Naive thymus-derived CD8-positive, alpha-beta T cell (primary cell): ENCODE data around the gene KAT2B. TPM values are rescaled to one million over a fixed set of nuclear protein-coding genes. Genes with fewer than 3 reads are reported as not detected.
"Not testable (repeated sequence)": the region's sequence is repeated elsewhere in the genome, so short reads cannot be mapped to it uniquely, and the experiment has no call there.

Experiments used
- ATAC-seq, 2 donors: fragments of 150-1000 bp; cut with Tn5 transposase in 1 of 2; sonication (Bioruptor Pico), chemical (Tn5 transposase) in 1 of 2; 1 replicate in 1 of 2; 2 replicates in 1 of 2; pipeline ENCODE4 v1.10.0; 2021; ENCODE audit warnings: mild to moderate bottlenecking in 2 of 2, moderate library complexity in 2 of 2
- POLR2A ChIA-PET: fragments of 350-600 bp; sonication (Branson Sonifier 250); formaldehyde crosslinking; loops from one replicate; lab custom pipeline; 2021; ENCODE audit warnings: antibody characterized with exemption; lab: Charles Lee
- DNase-seq, 10 donors: peaks; one replicate each; pipeline versions ENCODE4 v3.0.0 to v3.0.0-alpha.2; 2020 to 2022
- H3K27ac Mint-ChIP-seq, 10 donors: one replicate each; pipeline ENCODE4 v1.8.0; 2020 to 2022; ENCODE audit warnings: mild to moderate bottlenecking in 10 of 10, mixed read lengths in 10 of 10, moderate library complexity in 4 of 10, inconsistent platforms in 1 of 10
- H3K27me3 Mint-ChIP-seq, 5 donors: one replicate each; pipeline ENCODE4 v1.8.0; 2021 to 2022; ENCODE audit warnings: mixed read lengths in 5 of 5
- H3K36me3 Mint-ChIP-seq, 3 donors: one replicate each; pipeline ENCODE4 v1.8.0; 2020 to 2022; ENCODE audit warnings: mixed read lengths in 3 of 3, mild to moderate bottlenecking in 2 of 3, inconsistent platforms in 1 of 3
- H3K4me1 Mint-ChIP-seq, 4 donors: one replicate each; pipeline ENCODE4 v1.8.0; 2021 to 2022; ENCODE audit warnings: mixed read lengths in 4 of 4
- H3K4me3 Mint-ChIP-seq, 10 donors: one replicate each; pipeline ENCODE4 v1.8.0; 2020 to 2022; ENCODE audit warnings: mild to moderate bottlenecking in 10 of 10, mixed read lengths in 10 of 10, moderate library complexity in 6 of 10, inconsistent platforms in 1 of 10
- H3K9me3 Mint-ChIP-seq, 9 donors: one replicate each; pipeline ENCODE4 v1.8.0; 2020 to 2022; ENCODE audit warnings: mixed read lengths in 9 of 9, mild to moderate bottlenecking in 3 of 9, inconsistent platforms in 1 of 9, moderate library complexity in 1 of 9
- polyA plus RNA-seq, 3 donors: library from polyadenylated mRNA; unstranded; fragments of 300-500 nt; fragmentation: Illumina TruSeq; gene quantifications; one replicate each; pipeline ENCODE4 v1.2.3, GENCODE V29; 2021
- total RNA-seq, 8 experiments: library from RNA in 2 of 8; stranded (reverse) in 2 of 8; gene quantifications; one replicate each; pipeline ENCODE4 v1.2.3 and lab custom pipeline; 2021 to 2026

Gene KAT2B
- total and polyA plus RNA-seq, 5 experiments from 2014 or later: 2.9 to 60.2 (median 5.9) TPM

DNA sequence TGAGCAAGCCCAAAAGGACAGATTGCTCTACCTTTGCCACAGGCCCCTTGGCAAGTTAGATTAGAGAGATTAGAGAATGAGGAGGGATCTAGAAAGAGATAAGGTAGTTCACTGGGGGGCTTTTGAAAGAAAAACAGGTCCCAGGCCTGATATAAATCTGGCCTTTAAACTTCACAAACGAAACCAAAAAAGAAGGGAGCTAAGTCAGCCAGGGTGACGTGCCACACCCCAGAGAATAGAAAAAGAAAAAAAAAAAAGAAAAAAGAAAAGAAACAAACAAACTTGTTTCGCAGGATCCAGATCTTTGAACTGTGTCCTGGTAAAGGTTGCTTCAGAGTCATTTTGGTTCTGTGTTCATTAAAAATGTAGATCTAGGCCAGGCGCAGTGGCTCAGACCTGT lies 3.6 kb downstream of the KAT2B start:
- H3K4me1 Mint-ChIP-seq: peaks cover 28 to 77% (median 68%) of the 10 kb centered on the region in 4 donors
- no peaks in the 10 kb centered on the region for H3K27me3 Mint-ChIP-seq
- H3K27ac Mint-ChIP-seq: peak overlapping the region; percentile 93 to 97 (median 95)
- H3K9me3 Mint-ChIP-seq: no peaks in the 10 kb centered on the region
- POLR2A ChIA-PET: interaction anchor here (0.9 to 1.8 kb wide), 2 partner anchors 98 to 142 kb away, joined by 3 to 11 read pairs; partner anchors contain the start of gene SGO1
- H3K4me3 Mint-ChIP-seq: peak overlapping the region; percentile 86 to 99 (median 96)
- ATAC-seq (no peak), DNase-seq (peak in 2 of 10 donors; percentile 36)
- peaks cover 0 to 3% (median 2%) of the 10 kb centered on the region in 3 donors for H3K36me3 Mint-ChIP-seq

DNA sequence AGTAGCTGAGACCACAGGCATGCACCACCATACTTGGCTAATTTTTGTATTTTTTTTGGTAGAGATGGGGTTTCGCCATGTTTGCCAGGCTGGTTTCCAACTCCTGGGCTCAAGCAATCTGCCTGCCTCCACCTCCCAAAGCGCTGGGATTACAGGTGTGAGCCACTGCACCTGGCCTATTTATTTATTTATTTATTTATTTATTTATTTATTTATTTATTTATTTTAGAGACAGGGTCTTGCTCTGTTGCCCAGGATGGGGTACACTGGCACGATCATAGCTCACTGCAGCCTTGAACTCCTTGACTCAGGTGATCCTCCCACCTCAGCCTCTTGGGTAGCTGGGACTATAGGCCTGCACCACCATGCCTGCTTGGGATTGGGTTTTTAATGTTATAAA lies 4.9 kb downstream of the KAT2B start:
- POLR2A ChIA-PET: interaction anchor here (0.6 kb wide), 1 partner anchor 62 kb away, joined by 4 read pairs; no protein-coding TSS in a partner anchor
- H3K4me3 Mint-ChIP-seq, H3K9me3 Mint-ChIP-seq, DNase-seq, ATAC-seq, H3K36me3 Mint-ChIP-seq, H3K27me3 Mint-ChIP-seq: not testable (repeated sequence)
- H3K27ac Mint-ChIP-seq: peak overlapping the region in 2 of 10 donors; percentile 60 to 96
- peaks cover 30 to 88% (median 75%) of the 10 kb centered on the region in 4 donors for H3K4me1 Mint-ChIP-seq

- DNase-seq (no peak), ATAC-seq (no peak)
- Mint-ChIP-seq H3K36me3 (peaks cover 0 to 9% (median 3%) of the 10 kb centered on the region in 3 donors), H3K27ac (peak overlapping the region in 2 of 10 donors; percentile 5 to 72), H3K9me3 (no peaks in the 10 kb centered on the region), H3K27me3 (no peaks in the 10 kb centered on the region), H3K4me1 (peaks cover 32 to 97% (median 83%) of the 10 kb centered on the region in 4 donors), H3K4me3 (no peak overlapping the region)
- POLR2A ChIA-PET: no interaction called here
Measured at GRCh38 chr3:20046556-20046955, 6.3 kb downstream of the KAT2B start.

DNA sequence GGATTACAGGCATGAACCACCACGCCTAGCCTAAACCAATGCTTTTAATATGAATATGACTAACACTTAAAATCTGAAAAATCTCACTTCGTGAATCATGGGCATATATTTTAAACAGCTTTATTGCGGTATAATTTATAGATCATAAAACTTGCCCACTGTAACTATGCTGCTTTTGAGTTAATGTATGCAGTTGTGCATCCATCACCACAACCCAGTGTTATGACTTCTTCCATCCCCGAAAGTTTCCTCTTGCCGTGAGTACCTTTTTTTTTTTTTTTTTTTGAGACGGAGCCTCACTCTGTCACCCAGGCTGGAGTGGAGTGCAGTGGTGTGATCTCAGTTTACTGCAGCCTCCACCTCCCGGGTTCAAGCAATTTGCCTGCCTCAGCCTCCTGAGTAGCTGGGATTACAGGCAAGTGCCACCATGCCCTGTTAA lies 7.1 kb downstream of the KAT2B start:
- no peak for ATAC-seq
- peak overlapping the region in 4 of 10 donors; percentile 10 to 28 (median 16) for H3K4me3 Mint-ChIP-seq
- no peaks in the 10 kb centered on the region for H3K9me3 Mint-ChIP-seq
- DNase-seq: no peak
- peaks cover 25 to 97% (median 82%) of the 10 kb centered on the region in 4 donors for H3K4me1 Mint-ChIP-seq
- peak overlapping the region in 4 of 10 donors; percentile 15 to 69 (median 48) for H3K27ac Mint-ChIP-seq
- H3K27me3 Mint-ChIP-seq: no peaks in the 10 kb centered on the region
- POLR2A ChIA-PET: interaction anchor here (0.7 kb wide), 1 partner anchor 74 kb away, joined by 5 read pairs; no protein-coding TSS in a partner anchor
- peaks cover 0 to 9% (median 3%) of the 10 kb centered on the region in 3 donors for H3K36me3 Mint-ChIP-seq

GRCh38 chr3:20047976-20048883 lies 8.0 kb downstream of the KAT2B start:
- no peak for DNase-seq
- Mint-ChIP-seq H3K27me3 (no peaks in the 10 kb centered on the region), H3K36me3 (peaks cover 0 to 9% (median 3%) of the 10 kb centered on the region in 3 donors), H3K4me1 (peaks cover 25 to 97% (median 82%) of the 10 kb centered on the region in 4 donors), H3K27ac (peak overlapping the region in 3 of 10 donors; percentile 19 to 62 (median 33)), H3K4me3 (peak overlapping the region in 3 of 10 donors; percentile 3 to 28 (median 24)), H3K9me3 (no peaks in the 10 kb centered on the region)
- POLR2A ChIA-PET: no interaction called here
- no peak for ATAC-seq

GRCh38 chr3:20051123-20051806 lies 11.0 kb downstream of the KAT2B start:
- peak overlapping the region in 5 of 10 donors; percentile 36 to 85 (median 63) for H3K27ac Mint-ChIP-seq
- ATAC-seq (peak in 1 of 2 donors; percentile 38), DNase-seq (no peak)
- no peak overlapping the region for H3K4me3 Mint-ChIP-seq
- peaks cover 0 to 9% (median 3%) of the 10 kb centered on the region in 3 donors for H3K36me3 Mint-ChIP-seq
- H3K9me3 Mint-ChIP-seq: no peaks in the 10 kb centered on the region
- no peaks in the 10 kb centered on the region for H3K27me3 Mint-ChIP-seq
- H3K4me1 Mint-ChIP-seq: peaks cover 15 to 70% (median 62%) of the 10 kb centered on the region in 4 donors
- POLR2A ChIA-PET: interaction anchor here (0.5 kb wide), 1 partner anchor 166 kb away, joined by 3 read pairs; no protein-coding TSS in a partner anchor

DNA sequence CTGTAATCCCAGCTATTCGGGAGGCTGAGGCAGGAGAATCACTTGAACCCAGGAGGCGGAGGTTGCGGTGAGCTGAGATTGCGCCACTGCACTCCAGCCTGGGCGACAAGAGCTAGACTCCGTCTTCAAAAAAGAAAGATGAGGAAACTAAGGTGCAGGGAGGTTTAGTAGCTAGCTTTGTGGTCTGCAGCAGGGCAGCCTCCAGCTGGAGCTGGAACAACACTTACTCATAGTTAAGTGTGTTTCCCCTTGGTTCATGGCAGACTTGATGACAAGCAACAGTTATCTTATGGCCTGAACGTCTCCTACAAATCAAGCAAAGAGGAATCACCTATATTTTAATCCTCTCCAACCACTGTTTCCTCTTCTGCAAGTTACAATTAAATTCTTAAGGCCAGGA lies 12.6 kb downstream of the KAT2B start:
- peaks cover 0 to 5% (median 3%) of the 10 kb centered on the region in 3 donors for H3K36me3 Mint-ChIP-seq
- POLR2A ChIA-PET: no interaction called here
- peaks cover 15 to 55% (median 49%) of the 10 kb centered on the region in 4 donors for H3K4me1 Mint-ChIP-seq
- H3K4me3 Mint-ChIP-seq: no peak overlapping the region
- no peak for DNase-seq
- H3K27me3 Mint-ChIP-seq: no peaks in the 10 kb centered on the region
- peak overlapping the region in 5 of 10 donors; percentile 23 to 66 (median 63) for H3K27ac Mint-ChIP-seq
- H3K9me3 Mint-ChIP-seq: no peaks in the 10 kb centered on the region
- no peak for ATAC-seq

- Mint-ChIP-seq H3K36me3 (peaks cover 0 to 5% (median 3%) of the 10 kb centered on the region in 3 donors), H3K4me1 (peaks cover 14 to 42% (median 39%) of the 10 kb centered on the region in 4 donors), H3K27ac (no peak overlapping the region), H3K27me3 (no peaks in the 10 kb centered on the region), H3K4me3 (peak overlapping the region in 1 of 10 donors; percentile 4), H3K9me3 (no peaks in the 10 kb centered on the region)
- DNase-seq (peak in 7 of 10 donors; percentile 12 to 62 (median 24)), ATAC-seq (peak; percentile 65 to 91)
- POLR2A ChIA-PET: no interaction called here
Measured at GRCh38 chr3:20054549-20054987, 14.3 kb downstream of the KAT2B start.

DNA sequence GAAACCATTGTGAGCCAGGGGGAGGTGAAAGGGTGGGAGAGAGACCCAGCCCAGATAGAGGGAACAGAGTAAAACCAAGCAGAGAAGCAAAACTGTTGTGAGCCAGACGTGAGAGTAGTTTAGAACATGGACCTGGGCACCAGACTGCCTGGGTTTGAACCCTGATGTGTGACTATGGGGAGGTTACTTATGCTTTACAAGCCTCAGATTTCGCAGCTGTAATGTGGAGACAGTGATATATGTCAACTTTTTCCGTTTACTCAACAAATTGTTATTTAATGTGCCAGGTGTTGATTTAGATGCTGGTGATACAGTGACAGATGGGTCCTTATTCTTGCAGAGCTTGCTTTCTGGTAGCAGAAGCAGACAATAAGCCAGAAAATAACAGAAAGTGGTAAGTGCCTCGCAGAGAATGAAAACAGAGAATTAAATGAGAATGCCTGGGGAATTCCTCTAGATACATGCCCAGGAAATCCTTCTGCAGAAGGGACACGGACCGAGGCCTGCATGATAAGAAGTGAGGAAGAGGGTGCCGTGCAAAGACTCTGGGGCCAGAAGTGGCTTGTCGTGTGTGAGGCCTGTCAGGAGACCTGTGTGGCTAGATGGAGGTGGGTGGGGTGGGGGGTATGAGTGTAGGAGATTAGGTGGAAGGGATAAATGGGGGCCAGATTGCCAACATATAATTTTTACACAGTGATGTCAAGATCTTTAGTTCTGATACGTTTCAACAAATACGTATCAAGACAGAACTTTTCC lies 15.0 kb downstream of the KAT2B start:
- Mint-ChIP-seq H3K36me3 (peaks cover 0 to 8% (median 1%) of the 10 kb centered on the region in 3 donors), H3K27ac (no peak overlapping the region), H3K4me3 (no peak overlapping the region), H3K27me3 (no peaks in the 10 kb centered on the region), H3K4me1 (peaks cover 18 to 43% (median 40%) of the 10 kb centered on the region in 4 donors), H3K9me3 (no peaks in the 10 kb centered on the region)
- POLR2A ChIA-PET: no interaction called here
- DNase-seq: no peak
- peak in 1 of 2 donors; percentile 18 for ATAC-seq

DNA sequence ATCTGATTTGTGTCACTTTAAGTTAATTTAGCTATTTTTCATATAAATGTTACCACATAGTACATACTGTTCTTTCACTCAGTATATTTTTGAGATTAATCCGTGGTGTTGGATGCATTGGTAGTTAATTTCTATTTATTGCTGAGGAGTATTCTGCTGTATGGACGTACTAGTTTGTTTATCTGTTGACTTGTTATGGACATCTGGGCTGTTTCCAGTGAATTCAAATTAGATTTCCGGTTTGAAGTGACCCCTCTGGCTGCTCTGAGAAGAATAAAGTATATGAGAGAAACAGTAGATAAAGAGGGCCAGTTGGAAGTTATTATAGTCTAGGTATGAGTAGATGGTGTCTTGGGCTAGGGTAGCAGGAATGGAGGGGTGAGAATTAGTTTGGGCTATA lies 15.6 kb downstream of the KAT2B start:
- Mint-ChIP-seq H3K4me3 (no peak overlapping the region), H3K27ac (no peak overlapping the region), H3K4me1 (peaks cover 19 to 39% (median 38%) of the 10 kb centered on the region in 4 donors), H3K36me3 (peaks cover 0 to 8% (median 0%) of the 10 kb centered on the region in 3 donors), H3K27me3 (no peaks in the 10 kb centered on the region), H3K9me3 (no peaks in the 10 kb centered on the region)
- DNase-seq: no peak
- POLR2A ChIA-PET: no interaction called here
- no peak for ATAC-seq

- POLR2A ChIA-PET: no interaction called here
- no peaks in the 10 kb centered on the region for H3K27me3 Mint-ChIP-seq
- no peak overlapping the region for H3K4me3 Mint-ChIP-seq
- DNase-seq (no peak), ATAC-seq (no peak)
- peaks cover 19 to 36% (median 34%) of the 10 kb centered on the region in 4 donors for H3K4me1 Mint-ChIP-seq
- peaks cover 0 to 8% (median 0%) of the 10 kb centered on the region in 3 donors for H3K36me3 Mint-ChIP-seq
- H3K27ac Mint-ChIP-seq: peak overlapping the region in 1 of 10 donors; percentile 24
- no peaks in the 10 kb centered on the region for H3K9me3 Mint-ChIP-seq
Measured at GRCh38 chr3:20056725-20057611, 16.7 kb downstream of the KAT2B start.
